Measurements from ENCODE around the gene ITGA4.

ITGA4 gene

DNA sequence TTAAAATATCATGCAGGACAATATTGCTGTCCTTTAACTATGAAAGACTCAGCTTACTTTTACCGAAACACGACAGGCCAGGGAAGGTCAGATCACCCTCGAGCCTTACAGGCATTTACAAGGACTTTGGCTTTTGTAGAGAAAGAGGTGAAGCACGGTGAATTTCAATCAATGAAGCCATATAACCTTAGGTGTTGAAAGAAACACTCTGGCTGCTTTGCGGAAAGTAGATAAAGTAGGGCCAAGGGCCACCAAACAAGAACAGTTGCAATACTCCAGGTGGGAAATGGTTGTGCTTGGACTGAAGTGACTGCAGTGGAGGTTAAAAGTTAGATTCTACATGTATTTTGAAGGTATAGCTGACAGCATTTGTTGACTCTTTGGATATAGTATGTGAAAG lies 119.2 kb downstream of the ITGA4 start:
- DNase-seq: no peak

DNA sequence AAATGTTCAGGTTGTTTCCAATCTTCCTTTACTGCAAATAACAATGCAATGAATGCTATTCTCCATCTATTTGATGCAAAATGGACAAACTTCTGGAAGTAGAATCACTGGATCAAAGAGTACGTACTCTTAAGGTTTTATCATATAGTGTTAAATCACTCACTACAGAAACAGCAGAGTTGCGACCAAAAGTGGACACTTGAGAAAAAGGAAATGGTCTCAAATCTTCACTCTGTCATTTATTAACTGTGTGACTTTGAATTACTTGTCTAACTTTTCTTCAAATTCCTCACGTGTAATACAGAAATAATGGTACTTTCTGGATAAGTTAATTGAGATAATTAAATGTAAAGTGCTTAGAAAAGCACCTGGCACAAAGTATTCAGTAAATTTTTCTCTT lies 121.6 kb downstream of the ITGA4 start:
- no peak for DNase-seq

DNA sequence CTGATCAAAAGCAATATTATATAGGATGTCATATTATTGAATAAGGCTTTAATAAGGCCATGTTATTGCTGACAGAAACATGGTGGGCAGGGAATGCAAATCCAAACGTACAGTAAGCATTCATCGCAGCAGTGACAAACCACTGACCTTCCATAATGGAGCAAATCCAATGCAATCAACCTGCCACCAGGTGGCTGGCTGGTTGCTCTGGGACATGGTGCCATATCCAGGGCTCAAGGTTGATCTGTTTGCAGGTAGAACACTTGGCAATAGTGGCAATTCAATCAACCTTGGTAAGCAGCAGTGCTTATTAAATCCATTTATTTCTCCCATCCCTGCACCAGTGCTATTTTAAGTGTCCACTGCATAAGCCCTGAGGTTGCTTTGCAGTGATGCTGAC lies 124.3 kb downstream of the ITGA4 start:
- DNase-seq: no peak

- DNase-seq: no peak
Observed at GRCh38 chr2:181585732-181586131, 128.5 kb downstream of the ITGA4 start.

Data from femur (tissue), 1 donor.